ENCODE data around the gene AACS. TPM values are rescaled to one million over a fixed set of nuclear protein-coding genes. Genes with fewer than 3 reads are reported as not detected.

AACS gene
- total and polyA plus RNA-seq, 4 donors = 15.4 to 33.5 (median 17.6) TPM

GRCh38 chr12:125135906-125136305, 70.7 kb downstream of the AACS start:
- 95 to 99% methylated on average over 8 of the region's 8 CpGs for WGBS, 2 donors
- TF ChIP-seq CTCF (IDR thresholded peaks at IDR 0.05; ENCODE audit: control extremely low read depth, extremely low read depth) = no peak

GRCh38 chr12:125136702-125137101, 71.5 kb downstream of the AACS start:
- Histone ChIP-seq H3K4me3 (no peak overlapping the region), H3K9me3 (ENCODE audit: control insufficient read depth in 4 of 4, insufficient read depth in 3 of 4, low read length in 3 of 4) (no peaks in the 10 kb centered on the region), H3K9ac (ENCODE audit: insufficient read depth in 1 of 2, low read length in 2 of 2) (no peak overlapping the region), H3K27ac (ENCODE audit: low read depth in 1 of 2, low read length in 1 of 2) (no peak overlapping the region), H3K36me3 (ENCODE audit: control insufficient read depth in 4 of 4, insufficient read depth in 4 of 4, low read length in 4 of 4) (peaks cover 0 to 5% (median 2%) of the 10 kb centered on the region in 4 donors), H3K4me1 (ENCODE audit: control insufficient read depth in 5 of 5, insufficient read depth in 5 of 5, low read length in 5 of 5) (no peaks in the 10 kb centered on the region), H3K27me3 (ENCODE audit: control insufficient read depth in 3 of 3, insufficient read depth in 3 of 3, low read length in 2 of 3) (no peaks in the 10 kb centered on the region)
- DNase-seq (no peak), ATAC-seq (ENCODE audit: insufficient read depth, low FRiP score) (no peak)
- no peak for TF ChIP-seq CTCF (IDR thresholded peaks at IDR 0.05; ENCODE audit: control extremely low read depth, extremely low read depth)
- WGBS, 2 donors = 93% methylated on average over 19 of the region's 19 CpGs

More at GRCh38 chr12:125135906-125136305, 70.7 kb downstream of the AACS start:
- no peak overlapping the region for H3K9ac ChIP-seq (ENCODE audit: insufficient read depth in 1 of 2, low read length in 2 of 2)
- no peaks in the 10 kb centered on the region for H3K27me3 ChIP-seq (ENCODE audit: control insufficient read depth in 3 of 3, insufficient read depth in 3 of 3, low read length in 2 of 3)
- no peak overlapping the region for H3K4me3 ChIP-seq
- peaks cover 0 to 5% (median 2%) of the 10 kb centered on the region in 4 donors for H3K36me3 ChIP-seq (ENCODE audit: control insufficient read depth in 4 of 4, insufficient read depth in 4 of 4, low read length in 4 of 4)
- no peaks in the 10 kb centered on the region for H3K9me3 ChIP-seq (ENCODE audit: control insufficient read depth in 4 of 4, insufficient read depth in 3 of 4, low read length in 3 of 4)
- no peaks in the 10 kb centered on the region for H3K4me1 ChIP-seq (ENCODE audit: control insufficient read depth in 5 of 5, insufficient read depth in 5 of 5, low read length in 5 of 5)
- DNase-seq = no peak
- no peak for ATAC-seq (ENCODE audit: insufficient read depth, low FRiP score)
- H3K27ac ChIP-seq (ENCODE audit: low read depth in 1 of 2, low read length in 1 of 2) = no peak overlapping the region

GRCh38 chr12:125137766-125138344, 72.6 kb downstream of the AACS start:
- Histone ChIP-seq H3K4me3 (no peak overlapping the region), H3K9ac (ENCODE audit: insufficient read depth in 1 of 2, low read length in 2 of 2) (no peak overlapping the region), H3K27ac (ENCODE audit: low read depth in 1 of 2, low read length in 1 of 2) (no peak overlapping the region), H3K27me3 (ENCODE audit: control insufficient read depth in 3 of 3, insufficient read depth in 3 of 3, low read length in 2 of 3) (no peaks in the 10 kb centered on the region), H3K4me1 (ENCODE audit: control insufficient read depth in 5 of 5, insufficient read depth in 5 of 5, low read length in 5 of 5) (no peaks in the 10 kb centered on the region), H3K9me3 (ENCODE audit: control insufficient read depth in 4 of 4, insufficient read depth in 3 of 4, low read length in 3 of 4) (no peaks in the 10 kb centered on the region), H3K36me3 (ENCODE audit: control insufficient read depth in 4 of 4, insufficient read depth in 4 of 4, low read length in 4 of 4) (peaks cover 0 to 5% (median 2%) of the 10 kb centered on the region in 4 donors)
- DNase-seq (no peak), ATAC-seq (ENCODE audit: insufficient read depth, low FRiP score) (no peak)
- 81% methylated on average over 17 of the region's 17 CpGs for WGBS, 2 donors
- no peak for TF ChIP-seq CTCF (IDR thresholded peaks at IDR 0.05; ENCODE audit: control extremely low read depth, extremely low read depth)
